K562 (cell line): Measurements from ENCODE around the gene SOWAHA. TPM values are rescaled to one million over a fixed set of nuclear protein-coding genes. Genes with fewer than 3 reads are reported as not detected.
A peak's percentile ranks its signal among the peaks of the same experiment; 100 is the strongest.

Experiments
- ARID3B ChIP-seq: fragments of 250-450 bp; sonication (Bioruptor Pico); IDR thresholded peaks from 2 replicates; pipeline ENCODE4 v1.4.0; 2020; ENCODE audit warnings: borderline replicate concordance
- BRF2 ChIP-seq: IDR thresholded peaks from 3 replicates; pipeline ENCODE4 v1.6.1; 2011; ENCODE audit warnings: borderline replicate concordance, mild to moderate bottlenecking; ENCODE audit not compliant: insufficient read length, insufficient read depth
- EWSR1 ChIP-seq: fragments of 450-650 bp; IDR thresholded peaks from 2 replicates; pipeline ENCODE4 v1.6.1; 2018; ENCODE audit warnings: borderline replicate concordance, mild to moderate bottlenecking, low read depth, moderate library complexity; ENCODE audit not compliant: partially characterized antibody
- FUS ChIP-seq: fragments of 200-400 bp; formaldehyde crosslinking; optimal IDR thresholded peaks from 2 replicates; pipeline ENCODE3; 2017; ENCODE audit warnings: low read depth, low read length
- GMEB1 ChIP-seq: fragments of 250-450 bp; sonication (Bioruptor Pico); IDR thresholded peaks from 2 replicates; pipeline ENCODE4 v1.4.0; 2020; ENCODE audit warnings: mild to moderate bottlenecking
- LCOR ChIP-seq: sonication (generic); formaldehyde crosslinking; IDR thresholded peaks from 2 replicates; pipeline ENCODE4 v1.8.0; 2022; ENCODE audit warnings: mild to moderate bottlenecking, missing genetic modification reagents
- LEF1 ChIP-seq: fragments of 450-650 bp; IDR thresholded peaks from 2 replicates; pipeline ENCODE4 v1.6.1; 2016; ENCODE audit warnings: mild to moderate bottlenecking
- MAZ ChIP-seq, 2 experiments: fragments of 450-650 bp in 1 of 2; sonication (generic) in 1 of 2; formaldehyde crosslinking; IDR thresholded peaks in 1 of 2; conservative IDR thresholded peaks in 1 of 2; 2 replicates each; pipeline versions ENCODE4 v1.4.0 to v1.5.0; 2020; ENCODE audit warnings: mild to moderate bottlenecking in 1 of 2, missing genetic modification reagents in 1 of 2
- MEF2A ChIP-seq: IDR thresholded peaks from 2 replicates; pipeline ENCODE4 v1.6.1; 2011; ENCODE audit warnings: low read depth, mild to moderate bottlenecking, low read length, moderate library complexity; ENCODE audit not compliant: control insufficient read depth
- NCOA6 ChIP-seq: fragments of 450-650 bp; IDR thresholded peaks from 2 replicates; pipeline ENCODE4 v1.6.1; 2017; ENCODE audit warnings: mild to moderate bottlenecking
- RAD21 ChIP-seq, 2 experiments: fragments of 250-450 bp in 1 of 2; fragments of 450-650 bp in 1 of 2; sonication (Bioruptor Pico) in 1 of 2; formaldehyde crosslinking in 1 of 2; IDR thresholded peaks in 1 of 2; conservative IDR thresholded peaks in 1 of 2; 2 replicates each; pipeline versions ENCODE4 v1.4.0 to v1.8.0; 2020 to 2022; ENCODE audit warnings: mild to moderate bottlenecking in 2 of 2, moderate library complexity in 1 of 2
- SOX6 ChIP-seq: fragments of 450-650 bp; IDR thresholded peaks from 2 replicates; pipeline ENCODE4 v1.6.1; 2014; ENCODE audit warnings: mild to moderate bottlenecking
- ZBTB33 ChIP-seq: sonication (generic); formaldehyde crosslinking; IDR thresholded peaks from 2 replicates; pipeline ENCODE4 v1.8.1; 2023; ENCODE audit warnings: mild to moderate bottlenecking, missing genetic modification reagents
- ZFP1 ChIP-seq: fragments of 450-650 bp; formaldehyde crosslinking; IDR thresholded peaks from 2 replicates; pipeline ENCODE4 v1.4.0; 2020; ENCODE audit warnings: mild to moderate bottlenecking, mixed read lengths
- ZFP36 ChIP-seq: fragments of 150-350 bp; IDR thresholded peaks from 2 replicates; pipeline ENCODE4 v1.6.1; 2018; ENCODE audit warnings: low read length, low read depth; ENCODE audit not compliant: partially characterized antibody
- ZNF512 ChIP-seq: IDR thresholded peaks from 2 replicates; pipeline ENCODE4 v1.6.1; 2016; ENCODE audit warnings: missing genetic modification characterization, missing compliant biosample characterization
- ZNF766 ChIP-seq: fragments of 200-800 bp; sonication (Bioruptor generic); conservative IDR thresholded peaks from 2 replicates; pipeline ENCODE4 v1.6.1; 2016; ENCODE audit warnings: missing genetic modification characterization, missing compliant biosample characterization
- polyA plus RNA-seq, 8 experiments: library from polyadenylated mRNA; depleted of rRNA in 4 of 8; stranded (reverse) in 5 of 8; unstranded in 3 of 8; fragments of >200 nt; fragmentation: Nextera tagmentation in 2 of 8; fragmentation: Illumina TruSeq in 1 of 8; extraction: Ambion mirVana in 2 of 8; extraction: Trizol in 1 of 8; gene quantifications; 2 replicates each; pipeline versions ENCODE4 v1.2.1 to v1.2.3, GENCODE V29; 2011 to 2014; ENCODE audit warnings: inconsistent platforms in 1 of 8, missing spikeins in 1 of 8
- total RNA-seq, 7 experiments: library from RNA; depleted of rRNA in 6 of 7; stranded (reverse); fragments of >200 nt in 6 of 7; fragmentation: Illumina TruSeq in 2 of 7; extraction: Trizol in 2 of 7; gene quantifications; 2 replicates each; pipeline versions ENCODE4 v1.2.1 to v1.2.3, GENCODE V29; 2011 to 2021; ENCODE audit warnings: low replicate concordance in 1 of 7

SOWAHA gene
- total and polyA plus RNA-seq, 9 of the 15 experiments (the other 6 are each of a cell fraction or from before 2014, with no cell fraction given), result not detected

- TF ChIP-seq ZNF512 (tag) (no peak), ZBTB33 (peak; percentile 17; the same call in 1 of the 2 replicates), BRF2 (no peak), MAZ (CRISPR knock-in tag; conservative IDR thresholded peaks at IDR 0.05 in 1 of 2, IDR thresholded peaks at IDR 0.05 in 1 of 2) (0 out of 4 replicates have a peak, but pooled peaks of 1 of the 2 experiments have one; percentile 32), SOX6 (peak; percentile 11; the same call in 1 of the 2 replicates), ZNF766 (CRISPR knock-in tag) (0 out of 2 replicates have a peak, but pooled peaks have one; percentile 22), LEF1 (no peak), NCOA6 (peak; percentile 89), RAD21 (CRISPR knock-in tag; conservative IDR thresholded peaks at IDR 0.05 in 1 of 2, IDR thresholded peaks at IDR 0.05 in 1 of 2) (peak; percentile 86 to 88), GMEB1 (CRISPR knock-in tag) (no peak), FUS (peak; percentile 77), LCOR (CRISPR knock-in tag) (peak; percentile 76), EWSR1 (no peak), ARID3B (CRISPR knock-in tag) (no peak), ZFP1 (CRISPR knock-in tag) (no peak), ZFP36 (no peak), MEF2A (no peak)
These were observed 16.8 kb downstream of the SOWAHA start (continued) for GRCh38 chr5:132829742-132830435.
